Transverse colon (tissue), 4 donors: Measurements from ENCODE around the gene UBTF. TPM values are rescaled to one million over a fixed set of nuclear protein-coding genes. Genes with fewer than 3 reads are reported as not detected.

Experiments
- DNase-seq: peaks from one replicate; pipeline ENCODE4 v3.0.0-alpha.2; 2019
- H3K27ac ChIP-seq, 4 donors: fragments of 200-600 bp; sonication (generic); 2 replicates each; pipeline ENCODE4 v1.5.1; 2016 to 2018; ENCODE audit warnings: inconsistent platforms in 4 of 4
- H3K27me3 ChIP-seq: fragments of 200-600 bp; sonication (generic); 2 replicates; pipeline ENCODE4 v1.5.1; 2017; ENCODE audit warnings: inconsistent platforms
- H3K36me3 ChIP-seq, 4 donors: fragments of 200-600 bp; sonication (generic); 2 replicates each; pipeline ENCODE4 v1.5.1; 2017 to 2019; ENCODE audit warnings: inconsistent platforms in 4 of 4
- H3K4me1 ChIP-seq, 4 donors: fragments of 200-600 bp; sonication (generic); 2 replicates each; pipeline ENCODE4 v1.5.1; 2017 to 2020; ENCODE audit warnings: inconsistent platforms in 4 of 4
- H3K4me3 ChIP-seq, 4 donors: fragments of 200-600 bp; sonication (generic); 1 replicate in 1 of 4; 2 replicates in 3 of 4; pipeline versions ENCODE4 v1.5.1 to v1.6.1; 2017 to 2019; ENCODE audit warnings: inconsistent platforms in 4 of 4
- H3K9me3 ChIP-seq, 2 donors: fragments of 200-600 bp; sonication (generic); 2 replicates each; pipeline ENCODE4 v1.5.1; 2017 to 2019; ENCODE audit warnings: inconsistent platforms in 2 of 2
- CTCF ChIP-seq, 5 experiments: fragments of 200-600 bp in 3 of 5; fragments of 450-650 bp in 2 of 5; sonication (generic) in 3 of 5; IDR thresholded peaks; 1 replicate in 2 of 5; 2 replicates in 3 of 5; pipeline ENCODE4 v1.5.1; 2016 to 2017; ENCODE audit warnings: antibody characterized with exemption in 5 of 5, inconsistent platforms in 3 of 5, mild to moderate bottlenecking in 2 of 5, moderate library complexity in 1 of 5
- EP300 ChIP-seq: sonication (generic); formaldehyde crosslinking; IDR thresholded peaks from one replicate; pipeline ENCODE4 v1.6.1; 2017; ENCODE audit warnings: antibody characterized with exemption, low read depth
- POLR2A ChIP-seq: fragments of 450-650 bp; IDR thresholded peaks from one replicate; pipeline ENCODE4 v1.6.1; 2016; ENCODE audit warnings: antibody characterized with exemption, mild to moderate bottlenecking, moderate library complexity
- POLR2AphosphoS5 ChIP-seq, 3 donors: sonication (generic); formaldehyde crosslinking; IDR thresholded peaks; one replicate each; pipeline ENCODE4 v1.6.1; 2016; ENCODE audit warnings: antibody characterized with exemption in 3 of 3
- WGBS, 2 donors: methylation state at CpG; one replicate each; pipeline ENCODE4 v1.1.5; 2018; ENCODE audit warnings: low coverage in 1 of 2; 5-methylcytosine and 5-hydroxymethylcytosine counted together
- in situ Hi-C, 4 donors: fragments of 200-750 bp; cut with MboI; loops; one replicate each; pipeline versions ENCODE4 v1.15.0 to v1.15.1; 2017; ENCODE audit warnings: low sequenced_read_pairs in 3 of 4, low pct_ligation_motif_present in 1 of 4, low pct_unique_long_range_greater_than_20kb in 1 of 4
- intact Hi-C: fragments of 100-400 bp; cut with DNase I; formaldehyde crosslinking; loops from one replicate; pipeline ENCODE4 v1.15.1; 2023; ENCODE audit warnings: low total_unique reads
- total RNA-seq, 4 donors: library from RNA; depleted of rRNA; stranded (reverse); fragments of >200 nt; gene quantifications; one replicate each; pipeline ENCODE4 v1.1.0, GENCODE V29; 2016

UBTF gene
- total RNA-seq, 4 donors from 2014 or later = 49.4 to 61.6 (median 60.4) TPM

DNA sequence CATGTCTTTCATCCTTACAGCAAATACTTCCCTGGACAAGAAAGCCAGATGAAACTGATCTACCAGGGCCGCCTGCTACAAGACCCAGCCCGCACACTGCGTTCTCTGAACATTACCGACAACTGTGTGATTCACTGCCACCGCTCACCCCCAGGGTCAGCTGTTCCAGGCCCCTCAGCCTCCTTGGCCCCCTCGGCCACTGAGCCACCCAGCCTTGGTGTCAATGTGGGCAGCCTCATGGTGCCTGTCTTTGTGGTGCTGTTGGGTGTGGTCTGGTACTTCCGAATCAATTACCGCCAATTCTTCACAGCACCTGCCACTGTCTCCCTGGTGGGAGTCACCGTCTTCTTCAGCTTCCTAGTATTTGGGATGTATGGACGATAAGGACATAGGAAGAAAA is 29.0 kb downstream of the UBTF start:
- TF ChIP-seq CTCF (IDR thresholded peaks at IDR 0.05) = no peak
- TF ChIP-seq POLR2AphosphoS5 (IDR thresholded peaks at IDR 0.05) = no peak
- no peak for TF ChIP-seq EP300
- no peak for TF ChIP-seq POLR2A
- DNase-seq = no peak
- intact Hi-C loops = loop anchor here (10.0 kb wide), 1 partner anchor 1986 kb away; no protein-coding TSS in a partner anchor
- H3K4me3 ChIP-seq = no peak overlapping the region
- in situ Hi-C loops = no loop called here
- 91% methylated on average over 10 of the region's 10 CpGs; no CpG with 5 or more reads in 1 of the 2 donors for whole genome bisulfite sequencing, 2 donors
- H3K4me1 ChIP-seq = peaks cover 4 to 29% (median 28%) of the 10 kb centered on the region in 4 donors
- H3K27ac ChIP-seq = no peak overlapping the region
- no peaks in the 10 kb centered on the region for H3K9me3 ChIP-seq
- H3K27me3 ChIP-seq = no peaks in the 10 kb centered on the region
- H3K36me3 ChIP-seq = peaks cover 0 to 26% (median 7%) of the 10 kb centered on the region in 4 donors

DNA sequence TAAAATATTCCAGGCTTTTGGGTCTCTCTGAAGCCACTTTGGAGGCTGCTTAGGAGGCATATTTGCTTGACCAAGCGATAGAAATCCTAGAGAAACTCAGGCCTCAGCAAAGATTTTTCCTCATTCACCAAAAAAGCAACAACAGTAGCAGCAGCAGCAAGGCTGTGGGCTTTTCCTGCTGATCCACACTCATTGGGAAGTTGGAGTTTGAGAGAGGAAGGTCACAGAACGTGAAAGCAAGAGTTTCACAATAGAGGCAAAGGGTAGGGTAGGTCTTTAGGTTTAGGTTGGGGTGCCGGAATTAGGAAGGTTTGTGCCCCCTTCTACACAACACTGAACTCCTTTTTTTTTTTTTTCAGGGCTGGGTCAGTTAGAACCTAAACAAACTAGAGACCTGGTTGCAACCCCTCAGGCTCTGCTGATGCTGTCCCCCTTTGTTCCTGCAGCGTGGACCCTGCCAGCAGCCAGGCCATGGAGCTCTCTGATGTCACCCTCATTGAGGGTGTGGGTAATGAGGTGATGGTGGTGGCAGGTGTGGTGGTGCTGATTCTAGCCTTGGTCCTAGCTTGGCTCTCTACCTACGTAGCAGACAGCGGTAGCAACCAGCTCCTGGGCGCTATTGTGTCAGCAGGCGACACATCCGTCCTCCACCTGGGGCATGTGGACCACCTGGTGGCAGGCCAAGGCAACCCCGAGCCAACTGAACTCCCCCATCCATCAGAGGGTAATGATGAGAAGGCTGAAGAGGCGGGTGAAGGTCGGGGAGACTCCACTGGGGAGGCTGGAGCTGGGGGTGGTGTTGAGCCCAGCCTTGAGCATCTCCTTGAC is 30.7 kb downstream of the UBTF start:
- DNase-seq = no peak
- Histone ChIP-seq H3K4me3 (no peak overlapping the region), H3K9me3 (no peaks in the 10 kb centered on the region), H3K4me1 (peaks cover 11 to 41% (median 36%) of the 10 kb centered on the region in 4 donors), H3K27me3 (no peaks in the 10 kb centered on the region), H3K36me3 (peaks cover 0 to 12% (median 3%) of the 10 kb centered on the region in 4 donors), H3K27ac (peak overlapping the region; percentile 95 to 97 (median 96))
- intact Hi-C loops = loop anchor here (10.0 kb wide), 1 partner anchor 956 kb away; the partner anchor contains the start of gene HEXIM1
- TF ChIP-seq POLR2AphosphoS5 (IDR thresholded peaks at IDR 0.05) (no peak), EP300 (no peak), POLR2A (no peak), CTCF (IDR thresholded peaks at IDR 0.05) (no peak)
- in situ Hi-C loops = no loop called here
- 88 to 100% methylated on average over 7 to 12 of the region's 12 CpGs for WGBS, 2 donors

DNA sequence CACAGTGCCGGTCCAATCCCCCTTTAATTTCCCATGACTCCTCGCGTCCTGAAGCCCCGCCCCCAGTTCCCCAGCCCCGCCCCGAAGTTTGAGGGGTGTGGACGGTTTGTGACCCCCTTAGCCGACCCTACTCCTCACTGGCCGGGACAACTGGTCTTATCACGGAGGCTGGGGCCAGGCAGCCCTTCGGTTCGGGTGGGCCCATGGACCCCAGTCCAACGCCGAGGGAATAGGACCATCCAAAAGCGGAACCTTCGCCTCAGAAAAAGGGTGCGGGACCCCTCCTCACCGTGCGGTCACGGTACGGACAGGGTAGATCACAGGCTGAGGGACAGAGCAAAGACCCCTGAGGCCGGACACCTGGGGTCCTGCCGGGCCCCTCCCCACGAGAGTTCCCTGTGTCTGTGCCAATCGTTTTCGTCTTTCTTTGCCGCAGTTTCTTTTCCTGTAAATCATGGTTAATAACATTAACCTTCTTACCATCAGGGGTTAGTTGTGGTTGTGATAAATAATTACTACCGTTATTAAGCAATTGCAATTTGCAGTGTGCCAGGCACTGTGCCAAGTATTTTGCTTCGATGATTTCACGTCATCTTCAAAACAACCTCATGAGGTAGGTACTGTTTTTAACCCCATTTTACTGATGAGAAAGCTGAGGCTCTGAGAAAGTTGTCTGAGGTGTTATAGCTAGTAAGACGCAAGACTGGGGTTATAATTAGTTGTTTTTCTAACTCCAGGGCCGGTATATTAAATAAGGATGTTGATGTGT is 32.2 kb downstream of the UBTF start:
- WGBS, 2 donors = 2 to 3% methylated on average over 7 to 29 of the region's 32 CpGs
- DNase-seq = no peak
- no peaks in the 10 kb centered on the region for H3K27me3 ChIP-seq
- in situ Hi-C loops (no loop called here), intact Hi-C loops (loop anchor here (10.0 kb wide), 1 partner anchor 957 kb away; the partner anchor contains the start of gene HEXIM1)
- peaks cover 11 to 35% (median 29%) of the 10 kb centered on the region in 4 donors for H3K4me1 ChIP-seq
- peak overlapping the region; percentile 95 to 97 (median 96) for H3K27ac ChIP-seq
- no peaks in the 10 kb centered on the region for H3K9me3 ChIP-seq
- TF ChIP-seq CTCF (IDR thresholded peaks at IDR 0.05) (no peak), POLR2AphosphoS5 (IDR thresholded peaks at IDR 0.05) (no peak), POLR2A (no peak), EP300 (no peak)
- H3K36me3 ChIP-seq = peaks cover 0 to 6% (median 0%) of the 10 kb centered on the region in 4 donors
- H3K4me3 ChIP-seq = peak overlapping the region; percentile 92 to 95 (median 93)
